ELR (cell line): ENCODE results near the gene ACTL8.

ENCODE experiments used
- DNase-seq: peaks from one replicate; pipeline ENCODE4 v3.0.0-alpha.2; 2015; ENCODE audit warnings: low read depth

ACTL8 gene

GRCh38 chr1:17755120-17755519 is at the start of gene ACTL8:
Gene ACTL8, plus strand, starts transcription at chr1:17755333. Its CDS starts 67,676 bp downstream, at chr1:17823009.
- no peak for DNase-seq

- DNase-seq, result no peak
These were observed 48.7 kb upstream of the ACTL8 start for GRCh38 chr1:17706445-17706844.

- DNase-seq, result no peak
These were observed 45.2 kb upstream of the ACTL8 start for GRCh38 chr1:17709981-17710380.

- DNase-seq, result no peak
These were observed 44.1 kb upstream of the ACTL8 start for GRCh38 chr1:17710889-17711576.

GRCh38 chr1:17711577-17711910 is 43.6 kb upstream of the ACTL8 start:
- no peak for DNase-seq

GRCh38 chr1:17711941-17712340 is 43.2 kb upstream of the ACTL8 start:
- DNase-seq, result no peak

- DNase-seq, result no peak
These were observed 41.1 kb upstream of the ACTL8 start for GRCh38 chr1:17713993-17714392.

- no peak for DNase-seq
These were observed 37.3 kb upstream of the ACTL8 start for GRCh38 chr1:17717594-17718535.

GRCh38 chr1:17719874-17720273 is 35.3 kb upstream of the ACTL8 start:
- peak; percentile 42 for DNase-seq

GRCh38 chr1:17721444-17721843 is 33.7 kb upstream of the ACTL8 start:
- DNase-seq, result no peak

GRCh38 chr1:17723684-17724083 is 31.4 kb upstream of the ACTL8 start:
- peak; percentile 15 for DNase-seq

GRCh38 chr1:17724150-17724549 is 31.0 kb upstream of the ACTL8 start:
- no peak for DNase-seq

GRCh38 chr1:17725084-17725719 is 29.9 kb upstream of the ACTL8 start:
- peak; percentile 42 for DNase-seq

- no peak for DNase-seq
These were observed 29.1 kb upstream of the ACTL8 start for GRCh38 chr1:17725811-17726582.

- DNase-seq, result no peak
These were observed 26.9 kb upstream of the ACTL8 start for GRCh38 chr1:17728123-17728712.

- DNase-seq, result no peak
These were observed 25.9 kb upstream of the ACTL8 start for GRCh38 chr1:17729248-17729647.

GRCh38 chr1:17729909-17730308 is 25.2 kb upstream of the ACTL8 start:
- no peak for DNase-seq

- no peak for DNase-seq
These were observed 23.7 kb upstream of the ACTL8 start for GRCh38 chr1:17731460-17731859.

GRCh38 chr1:17732475-17732874 is 22.7 kb upstream of the ACTL8 start:
- peak; percentile 81 for DNase-seq

GRCh38 chr1:17733661-17734060 is 21.5 kb upstream of the ACTL8 start:
- DNase-seq, result no peak

GRCh38 chr1:17734609-17735008 is 20.5 kb upstream of the ACTL8 start:
- DNase-seq, result no peak

- no peak for DNase-seq
These were observed 19.8 kb upstream of the ACTL8 start for GRCh38 chr1:17735348-17735747.
